AG04450 (cell line): Measurements from ENCODE around the gene TIE1. TPM values are rescaled to one million over a fixed set of nuclear protein-coding genes. Genes with fewer than 3 reads are reported as not detected.

ENCODE experiments used
- CTCF ChIA-PET: fragments of 300-600, 350-600 bp; formaldehyde crosslinking; extraction: SDS; loops from one replicate; lab custom pipeline; 2022; ENCODE audit warnings: antibody characterized with exemption, inconsistent platforms; lab: Charles Lee
- POLR2A ChIA-PET: fragments of 350-600 bp; formaldehyde crosslinking; extraction: SDS; loops from one replicate; lab custom pipeline; 2021; ENCODE audit warnings: antibody characterized with exemption, inconsistent platforms; lab: Yijun Ruan, JAX
- DNase-seq: peaks from one replicate; pipeline ENCODE4 v3.0.0-alpha.2; 2011; ENCODE audit warnings: low read depth, low spot score
- H3K27ac ChIP-seq: one replicate; pipeline ENCODE4 v1.5.1; 2012; ENCODE audit warnings: low read depth, low read length, control low read depth
- H3K27me3 ChIP-seq: one replicate; pipeline ENCODE4 v1.6.0; 2012; ENCODE audit warnings: low read length; ENCODE audit not compliant: control insufficient read depth, insufficient read depth
- H3K4me3 ChIP-seq: 2 replicates; pipeline ENCODE4 v1.5.1; 2011; ENCODE audit warnings: mild to moderate bottlenecking, low read depth, low read length, control low read depth
- H3K9me3 ChIP-seq: 2 replicates; pipeline ENCODE4 v1.5.1; 2012; ENCODE audit warnings: low read length; ENCODE audit not compliant: control insufficient read depth, insufficient read depth
- polyA minus RNA-seq: library from RNA; depleted of rRNA, polyadenylated mRNA; stranded (reverse); fragments of >200 nt; gene quantifications from 2 replicates; pipeline ENCODE4 v1.2.3, GENCODE V29; 2011; rRNA and poly(A)+ RNA removed
- polyA plus RNA-seq: library from polyadenylated mRNA; depleted of rRNA; stranded (reverse); fragments of >200 nt; gene quantifications from 2 replicates; pipeline ENCODE4 v1.2.3, GENCODE V29; 2011; rRNA removed
- TF ChIP-seq, protein P1 (sequence below): IDR thresholded peaks from 2 replicates; pipeline ENCODE4 v1.5.1; 2011; ENCODE audit warnings: low read depth, low read length, control low read depth, inconsistent platforms

Gene TIE1
- polyA plus RNA-seq (0.76 and 1.3 TPM in 2 replicates), polyA minus RNA-seq (0.39 and 0.97 TPM in 2 replicates)

DNA sequence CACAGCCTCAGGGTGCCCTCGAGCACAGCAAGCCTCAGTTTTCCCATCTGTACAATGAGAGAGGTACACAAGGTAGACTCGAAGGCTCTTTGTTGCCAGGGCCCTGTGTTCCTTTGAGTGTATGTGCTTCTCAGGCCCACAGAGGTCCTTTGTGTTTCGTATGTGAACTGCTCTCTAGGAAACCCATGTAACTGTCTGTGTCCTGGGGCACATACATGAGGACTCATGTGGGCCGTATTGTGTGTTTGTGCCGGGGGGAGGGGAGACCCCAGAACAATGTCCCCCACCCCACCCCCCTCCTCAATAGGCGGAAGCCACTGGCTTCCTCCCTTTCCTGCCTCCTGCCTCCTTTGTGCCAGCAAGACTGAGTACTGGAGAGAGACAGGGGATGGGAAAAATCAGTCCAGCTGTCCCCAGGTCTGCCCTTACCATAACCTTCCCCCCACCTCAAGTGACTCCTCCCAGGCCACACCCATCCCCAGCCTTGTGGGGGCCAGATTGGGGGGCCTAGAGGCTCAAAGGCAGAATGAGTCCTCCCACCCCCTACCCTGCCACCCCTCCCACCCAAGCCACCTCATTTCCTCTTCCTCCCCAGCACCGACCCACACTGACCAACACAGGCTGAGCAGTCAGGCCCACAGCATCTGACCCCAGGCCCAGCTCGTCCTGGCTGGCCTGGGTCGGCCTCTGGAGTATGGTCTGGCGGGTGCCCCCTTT, at the start of gene TIE1:
TIE1 (plus strand) TSS at position 605 of the 717 bp plus-strand sequence; CDS start at position 695, 90 bp downstream.
- ChIA-PET POLR2A (no interaction called here), CTCF (no interaction called here)
- H3K27me3 ChIP-seq: peaks cover under 1% of the 10 kb centered on the region

DNA sequence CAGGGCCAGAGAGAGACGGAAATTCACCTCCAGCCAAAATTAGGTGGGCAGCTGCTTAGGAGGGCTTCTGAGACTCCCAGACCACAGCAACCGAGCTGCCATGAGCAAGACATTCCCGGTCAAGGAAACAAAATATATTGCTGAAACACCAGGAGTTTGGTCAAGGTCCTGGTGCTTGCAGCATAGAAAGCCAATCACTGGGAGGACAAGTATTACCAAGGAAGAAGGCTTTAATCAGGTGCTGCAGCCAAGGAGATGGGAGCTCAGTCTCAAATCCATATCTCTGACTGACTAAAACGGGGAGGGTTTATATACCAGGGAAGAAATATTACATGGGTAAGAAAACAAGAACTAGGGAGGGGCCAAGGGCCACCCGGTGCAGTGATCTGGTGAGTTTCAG, 49.8 kb upstream of the TIE1 start:
- TF ChIP-seq, protein P1, sequence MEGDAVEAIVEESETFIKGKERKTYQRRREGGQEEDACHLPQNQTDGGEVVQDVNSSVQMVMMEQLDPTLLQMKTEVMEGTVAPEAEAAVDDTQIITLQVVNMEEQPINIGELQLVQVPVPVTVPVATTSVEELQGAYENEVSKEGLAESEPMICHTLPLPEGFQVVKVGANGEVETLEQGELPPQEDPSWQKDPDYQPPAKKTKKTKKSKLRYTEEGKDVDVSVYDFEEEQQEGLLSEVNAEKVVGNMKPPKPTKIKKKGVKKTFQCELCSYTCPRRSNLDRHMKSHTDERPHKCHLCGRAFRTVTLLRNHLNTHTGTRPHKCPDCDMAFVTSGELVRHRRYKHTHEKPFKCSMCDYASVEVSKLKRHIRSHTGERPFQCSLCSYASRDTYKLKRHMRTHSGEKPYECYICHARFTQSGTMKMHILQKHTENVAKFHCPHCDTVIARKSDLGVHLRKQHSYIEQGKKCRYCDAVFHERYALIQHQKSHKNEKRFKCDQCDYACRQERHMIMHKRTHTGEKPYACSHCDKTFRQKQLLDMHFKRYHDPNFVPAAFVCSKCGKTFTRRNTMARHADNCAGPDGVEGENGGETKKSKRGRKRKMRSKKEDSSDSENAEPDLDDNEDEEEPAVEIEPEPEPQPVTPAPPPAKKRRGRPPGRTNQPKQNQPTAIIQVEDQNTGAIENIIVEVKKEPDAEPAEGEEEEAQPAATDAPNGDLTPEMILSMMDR: no peak
- Histone ChIP-seq H3K27ac (no peak overlapping the region), H3K9me3 (peaks cover 8% of the 10 kb centered on the region; the same call in 1 of the 2 replicates), H3K27me3 (peaks cover 7% of the 10 kb centered on the region), H3K4me3 (no peak overlapping the region)
- ChIA-PET POLR2A (no interaction called here), CTCF (no interaction called here)
- DNase-seq: no peak

More for the DNA sequence above, at the start of gene TIE1:
- Histone ChIP-seq H3K9me3 (no peaks in the 10 kb centered on the region), H3K27ac (no peak within 1 kb of the TSS), H3K4me3 (no peak within 1 kb of the TSS)
- no peak for DNase-seq
- TF ChIP-seq, protein P1: no peak

DNA sequence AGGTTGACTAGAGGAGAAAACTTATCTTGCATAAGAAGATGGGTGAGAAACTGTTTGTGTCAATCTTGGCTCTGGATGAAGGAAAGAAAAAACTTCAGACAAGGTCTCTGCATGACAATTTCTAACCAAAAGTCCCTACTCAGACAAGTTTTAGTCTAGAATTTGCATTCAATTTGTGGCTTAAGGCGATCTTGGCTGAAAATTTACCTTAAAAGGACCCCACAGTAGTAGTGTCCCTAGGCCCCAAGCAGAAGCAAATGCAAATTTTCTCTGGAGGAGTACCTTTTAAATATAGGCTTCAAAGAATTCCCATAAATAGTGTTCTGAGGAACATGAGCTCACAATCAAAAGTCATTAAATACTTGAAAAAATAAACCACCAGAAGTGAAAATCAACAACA, 48.6 kb upstream of the TIE1 start:
- POLR2A ChIA-PET: no interaction called here
- Histone ChIP-seq H3K27me3 (peaks cover 8% of the 10 kb centered on the region), H3K9me3 (peaks cover 8% of the 10 kb centered on the region; the same call in 1 of the 2 replicates), H3K4me3 (no peak overlapping the region), H3K27ac (no peak overlapping the region)
- TF ChIP-seq, protein P1: no peak
- CTCF ChIA-PET: no interaction called here
- DNase-seq: no peak

DNA sequence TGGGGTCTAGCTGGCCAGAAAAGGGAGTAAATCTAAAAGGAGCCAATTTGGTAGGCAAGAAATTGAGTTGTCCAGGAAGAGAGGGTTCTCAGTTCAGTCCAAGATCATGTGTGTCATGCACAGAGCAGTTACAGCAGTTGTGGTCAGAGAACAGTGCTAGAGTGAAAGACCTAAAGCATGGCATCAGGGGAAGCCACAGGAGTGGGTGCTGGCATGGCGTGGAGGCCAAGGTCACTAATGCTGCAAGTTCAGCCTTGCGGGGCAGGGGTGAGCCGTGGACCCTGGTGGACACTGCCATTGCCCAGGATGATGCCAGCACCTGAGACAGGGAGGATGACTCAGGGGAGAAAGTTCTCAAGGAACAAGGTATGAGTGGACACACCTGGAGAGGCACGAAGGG, 47.6 kb upstream of the TIE1 start:
- ChIA-PET POLR2A (no interaction called here), CTCF (no interaction called here)

DNA sequence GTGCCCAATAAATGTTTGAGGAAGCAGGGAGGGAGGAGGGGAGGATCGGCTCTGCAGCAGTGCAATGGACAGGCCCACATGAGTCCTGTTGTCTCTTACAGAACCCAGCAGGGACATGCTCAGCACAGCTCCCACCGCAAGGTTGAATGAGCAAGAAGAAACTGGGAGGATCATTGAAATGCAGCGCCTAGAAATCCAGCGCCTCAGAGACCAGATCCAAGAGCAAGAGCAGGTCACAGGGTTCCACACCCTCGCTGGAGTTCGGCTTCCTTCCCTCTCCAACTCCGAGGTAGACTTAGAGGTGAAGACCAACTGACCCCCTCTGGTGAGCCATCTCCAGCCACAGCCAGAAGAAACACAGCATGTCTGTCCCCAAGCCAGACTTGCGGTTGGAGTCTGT, 46.9 kb upstream of the TIE1 start:
- Histone ChIP-seq H3K27me3 (peaks cover 10% of the 10 kb centered on the region), H3K9me3 (no peaks in the 10 kb centered on the region; the same call in 1 of the 2 replicates), H3K4me3 (no peak overlapping the region), H3K27ac (no peak overlapping the region)
- CTCF ChIA-PET: no interaction called here
- DNase-seq: no peak
- TF ChIP-seq, protein P1: no peak
- POLR2A ChIA-PET: no interaction called here

More for the DNA sequence above, 47.6 kb upstream of the TIE1 start:
- TF ChIP-seq, protein P1: no peak
- DNase-seq: no peak
- peaks cover 3% of the 10 kb centered on the region for H3K9me3 ChIP-seq
- H3K27ac ChIP-seq: no peak overlapping the region
- H3K4me3 ChIP-seq: no peak overlapping the region
- peaks cover 9% of the 10 kb centered on the region for H3K27me3 ChIP-seq
